NB4 (cell line): Measurements from ENCODE around the gene BCAS3.
"Not testable (repeated sequence)": the region's sequence is repeated elsewhere in the genome, so short reads cannot be mapped to it uniquely, and the experiment has no call there.

Experiments used
- DNase-seq: peaks from one replicate; pipeline ENCODE4 v3.0.0; 2010; ENCODE audit warnings: low read depth
- H3K4me3 ChIP-seq: one replicate; pipeline ENCODE4 v1.5.1; 2011; ENCODE audit warnings: mild to moderate bottlenecking, low read depth, low read length, moderate library complexity
- CTCF ChIP-seq: IDR thresholded peaks from one replicate; pipeline ENCODE4 v1.5.1; 2012; ENCODE audit warnings: low read depth, low read length
- MAX ChIP-seq: IDR thresholded peaks from 2 replicates; pipeline ENCODE4 v1.6.1; 2011; ENCODE audit warnings: low read depth, low read length
- MYC ChIP-seq: IDR thresholded peaks from 2 replicates; pipeline ENCODE4 v1.6.1; 2011; ENCODE audit warnings: low read depth, low read length
- POLR2A ChIP-seq: IDR thresholded peaks from 2 replicates; pipeline ENCODE4 v1.6.1; 2011; ENCODE audit warnings: mild to moderate bottlenecking; ENCODE audit not compliant: insufficient read length; ENCODE audit errors: extremely low read depth

Gene BCAS3

DNA sequence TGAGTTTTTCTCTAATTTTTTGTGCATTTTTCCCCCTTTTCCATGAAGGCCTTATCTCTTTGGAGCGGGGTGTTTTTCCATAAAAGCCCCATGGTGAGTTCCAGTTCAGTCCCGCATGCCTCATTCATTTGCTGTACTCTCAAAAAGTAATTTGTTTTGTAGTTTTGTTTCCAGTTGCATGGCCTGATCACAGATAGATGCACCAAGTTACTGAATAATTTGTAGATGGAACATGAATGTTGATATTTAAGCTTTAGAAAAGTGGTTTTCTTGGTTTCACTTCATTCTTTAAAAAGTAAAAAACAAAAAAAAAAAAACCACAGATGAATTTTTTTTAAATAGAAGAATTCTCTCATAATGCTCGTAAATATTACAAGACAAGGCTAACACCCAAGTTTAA lies 349.2 kb downstream of the BCAS3 start:
- no peak overlapping the region for H3K4me3 ChIP-seq
- TF ChIP-seq MAX = no peak
- TF ChIP-seq MYC = no peak
- no peak for TF ChIP-seq CTCF
- no peak for TF ChIP-seq POLR2A
- no peak for DNase-seq

GRCh38 chr17:61029181-61029580 lies 351.5 kb downstream of the BCAS3 start:
- DNase-seq = no peak

DNA sequence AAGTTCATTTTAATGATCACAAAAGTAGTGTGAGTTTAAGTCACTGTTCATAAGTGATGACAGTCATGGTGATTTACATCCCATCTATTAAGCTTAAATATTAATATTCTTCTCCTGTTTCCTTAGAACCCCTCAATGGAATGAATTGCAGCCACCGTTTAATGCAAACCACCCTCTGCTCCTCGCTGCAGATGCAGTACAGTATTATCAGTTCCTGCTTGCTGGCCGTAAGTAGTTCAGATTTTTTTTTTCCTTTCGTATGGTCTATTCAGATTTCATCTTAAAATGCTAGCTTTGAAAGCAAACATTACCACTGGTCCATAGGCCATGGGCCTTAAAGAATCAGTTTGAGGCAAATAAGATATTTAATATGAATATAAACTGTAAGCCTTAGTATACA lies 363.0 kb downstream of the BCAS3 start:
- no peak for DNase-seq
- H3K4me3 ChIP-seq = no peak overlapping the region
- TF ChIP-seq MYC (no peak), MAX (no peak), CTCF (no peak), POLR2A (no peak)

More at GRCh38 chr17:61029181-61029580, 351.5 kb downstream of the BCAS3 start:
- TF ChIP-seq MYC = no peak
- no peak overlapping the region for H3K4me3 ChIP-seq

DNA sequence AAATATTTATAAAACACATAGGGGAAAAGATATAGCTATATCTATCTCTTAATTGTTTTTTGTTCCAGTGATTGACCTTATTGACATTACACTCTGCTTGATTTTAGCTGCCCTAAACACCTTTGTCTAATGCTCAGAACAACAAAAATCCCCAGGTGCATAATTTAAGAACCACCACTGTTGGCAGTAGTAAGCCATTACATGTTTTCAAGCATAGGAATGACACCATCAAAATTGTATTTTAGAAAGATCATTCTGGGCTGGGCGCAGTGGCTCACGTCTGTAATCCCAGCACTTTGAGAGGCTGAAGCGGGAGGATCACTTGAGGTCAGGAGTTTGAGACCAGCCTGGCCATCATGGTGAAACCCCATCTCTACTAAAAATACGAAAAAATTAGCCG lies 364.7 kb downstream of the BCAS3 start:
- not testable (repeated sequence) for H3K4me3 ChIP-seq, DNase-seq

DNA sequence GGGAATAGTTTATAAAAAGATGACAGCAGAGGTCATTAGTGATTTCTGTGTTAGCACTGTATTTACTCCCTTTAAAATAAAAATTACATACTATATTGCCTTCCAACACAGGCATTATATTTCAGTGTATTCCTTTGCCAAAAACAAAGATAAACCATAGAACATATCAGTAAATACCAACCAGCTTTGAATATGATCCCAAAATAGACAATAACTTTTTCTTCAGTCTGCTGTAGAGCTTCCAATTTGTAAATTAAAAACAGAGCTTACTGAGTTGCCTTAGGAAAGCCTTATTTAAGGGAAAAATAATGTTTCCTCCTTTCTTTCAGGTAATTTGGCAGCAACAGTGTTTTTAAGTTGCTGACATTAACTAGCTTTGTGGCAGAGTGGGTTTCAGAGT lies 369.9 kb downstream of the BCAS3 start:
- no peak overlapping the region for H3K4me3 ChIP-seq
- TF ChIP-seq MYC (no peak), POLR2A (no peak), CTCF (no peak), MAX (no peak)
- no peak for DNase-seq

- H3K4me3 ChIP-seq = no peak overlapping the region
- TF ChIP-seq CTCF (no peak), MAX (no peak), MYC (no peak), POLR2A (no peak)
- no peak for DNase-seq
These were observed 370.9 kb downstream of the BCAS3 start for GRCh38 chr17:61048376-61049106.

GRCh38 chr17:61053469-61053868 lies 375.8 kb downstream of the BCAS3 start:
- TF ChIP-seq CTCF (no peak), MYC (no peak), POLR2A (no peak), MAX (no peak)

More at GRCh38 chr17:61053469-61053868, 375.8 kb downstream of the BCAS3 start:
- DNase-seq = no peak
- no peak overlapping the region for H3K4me3 ChIP-seq
